HCT116 (cell line): ENCODE results near the gene RNF113A.

ENCODE experiments used
- EZH2 ChIP-seq: fragments of 200-600 bp; sonication (generic); IDR thresholded peaks from 2 replicates; pipeline ENCODE4 v1.6.1; 2017; ENCODE audit warnings: antibody characterized with exemption, mixed run types
- MAX ChIP-seq: IDR thresholded peaks from 2 replicates; pipeline ENCODE4 v1.6.1; 2012

- TF ChIP-seq EZH2 = no peak
- no peak for TF ChIP-seq MAX
Measured at GRCh38 chrX:119826399-119826959, 45.1 kb downstream of the RNF113A start.
